ENCODE data around the gene C2orf69. TPM values are rescaled to one million over a fixed set of nuclear protein-coding genes. Genes with fewer than 3 reads are reported as not detected.
A peak's percentile ranks its signal among the peaks of the same experiment; 100 is the strongest.
"Not testable (repeated sequence)": the region's sequence is repeated elsewhere in the genome, so short reads cannot be mapped to it uniquely, and the experiment has no call there.

C2orf69 gene
- polyA plus RNA-seq, 3 donors = 5.5 to 9.4 (median 6.9) TPM

GRCh38 chr2:199911877-199912161 lies 726 bp downstream of the C2orf69 start:
- 3% methylated on average over 6 of the region's 13 CpGs for WGBS (ENCODE audit: insufficient coverage)
- Histone ChIP-seq H2AFZ (ENCODE audit: insufficient read depth, low read depth, low read length, poor library complexity, severe bottlenecking) (peak overlapping the region; percentile 90), H3K79me2 (ENCODE audit: insufficient read depth, low read length) (peaks cover 47% of the 10 kb centered on the region), H4K20me1 (ENCODE audit: insufficient read depth, low read length) (peaks cover 12% of the 10 kb centered on the region), H3K9me3 (replicated peaks in 1 of 2; ENCODE audit: control insufficient read depth in 1 of 2, insufficient read depth in 1 of 2, low read length in 2 of 2) (peaks cover 0 to 3% of the 10 kb centered on the region in 2 donors), H3K27ac (ENCODE audit: low read depth in 1 of 2, low read length in 2 of 2) (peak overlapping the region; percentile 89 to 90), H3K36me3 (replicated peaks in 1 of 2; ENCODE audit: control insufficient read depth in 1 of 2, insufficient read depth in 2 of 2, low read length in 2 of 2) (peaks cover 5 to 13% of the 10 kb centered on the region in 2 donors), H3K4me3 (replicated peaks in 1 of 3; ENCODE audit: low read depth in 2 of 3, low read length in 3 of 3) (peak overlapping the region; percentile 75 to 89 (median 87)), H3K4me2 (replicated peaks; ENCODE audit: extremely low read depth, low read length, poor library complexity, severe bottlenecking) (peak overlapping the region; percentile 94), H3K9ac (ENCODE audit: insufficient read depth, low read length, poor library complexity, severe bottlenecking) (peak overlapping the region; percentile 94), H3K27me3 (ENCODE audit: control insufficient read depth in 2 of 2, insufficient read depth in 2 of 2, low read length in 2 of 2) (no peaks in the 10 kb centered on the region), H3K4me1 (ENCODE audit: control insufficient read depth in 1 of 2, insufficient read depth in 2 of 2, low read length in 2 of 2) (peaks cover 15% of the 10 kb centered on the region in 2 donors)
- intact Hi-C loops (cut with micrococcal nuclease) = no loop called here
- peaks cover 32% of the 10 kb centered on the region for H3K4me1 Mint-ChIP-seq
- TF ChIP-seq, protein P1, sequence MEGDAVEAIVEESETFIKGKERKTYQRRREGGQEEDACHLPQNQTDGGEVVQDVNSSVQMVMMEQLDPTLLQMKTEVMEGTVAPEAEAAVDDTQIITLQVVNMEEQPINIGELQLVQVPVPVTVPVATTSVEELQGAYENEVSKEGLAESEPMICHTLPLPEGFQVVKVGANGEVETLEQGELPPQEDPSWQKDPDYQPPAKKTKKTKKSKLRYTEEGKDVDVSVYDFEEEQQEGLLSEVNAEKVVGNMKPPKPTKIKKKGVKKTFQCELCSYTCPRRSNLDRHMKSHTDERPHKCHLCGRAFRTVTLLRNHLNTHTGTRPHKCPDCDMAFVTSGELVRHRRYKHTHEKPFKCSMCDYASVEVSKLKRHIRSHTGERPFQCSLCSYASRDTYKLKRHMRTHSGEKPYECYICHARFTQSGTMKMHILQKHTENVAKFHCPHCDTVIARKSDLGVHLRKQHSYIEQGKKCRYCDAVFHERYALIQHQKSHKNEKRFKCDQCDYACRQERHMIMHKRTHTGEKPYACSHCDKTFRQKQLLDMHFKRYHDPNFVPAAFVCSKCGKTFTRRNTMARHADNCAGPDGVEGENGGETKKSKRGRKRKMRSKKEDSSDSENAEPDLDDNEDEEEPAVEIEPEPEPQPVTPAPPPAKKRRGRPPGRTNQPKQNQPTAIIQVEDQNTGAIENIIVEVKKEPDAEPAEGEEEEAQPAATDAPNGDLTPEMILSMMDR (IDR thresholded peaks at IDR 0.05) = no peak
- H3K27me3 Mint-ChIP-seq (ENCODE audit: low read depth in 3 of 3) = peaks cover 0 to under 1% (median 0%) of the 10 kb centered on the region in 3 donors
- peak overlapping the region; percentile 91 to 98 (median 97) for H3K27ac Mint-ChIP-seq
- peak overlapping the region; percentile 97 to 99 for H3K4me3 Mint-ChIP-seq
- DNase-seq = no peak
- H3K36me3 Mint-ChIP-seq = peaks cover 11 to 14% of the 10 kb centered on the region in 2 donors
- peaks cover 0 to 2% (median under 1%) of the 10 kb centered on the region in 7 donors for H3K9me3 Mint-ChIP-seq

DNA sequence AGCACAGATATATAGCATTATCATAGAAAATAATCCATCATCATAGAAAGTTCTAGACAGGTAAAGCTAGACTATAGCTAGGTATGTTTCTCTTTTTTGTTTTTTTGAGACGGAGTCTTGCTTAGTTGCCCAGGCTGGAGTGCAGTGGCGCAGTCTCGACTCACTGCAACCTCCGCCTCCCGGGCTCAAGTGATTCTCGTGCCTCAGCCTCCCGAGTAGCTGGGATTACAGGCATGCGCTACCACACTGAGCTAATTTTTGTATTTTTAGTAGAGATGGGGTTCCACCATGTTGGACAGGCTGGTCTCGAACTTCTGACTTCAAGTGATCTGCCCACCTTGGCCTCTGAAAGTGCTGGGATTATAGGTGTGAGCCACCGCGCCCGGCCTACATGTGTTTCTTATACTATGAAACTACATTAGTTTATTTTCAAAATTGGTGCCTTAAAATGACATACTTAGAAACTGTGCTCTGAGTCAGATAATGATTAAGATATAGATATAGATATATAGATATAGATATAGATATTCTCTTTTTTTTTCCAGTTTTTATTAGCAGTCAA lies 1.5 kb downstream of the C2orf69 start:
- H3K27ac Mint-ChIP-seq = peak overlapping the region in 3 of 7 donors; percentile 11 to 91 (median 74)
- intact Hi-C loops (cut with micrococcal nuclease) = not testable (repeated sequence)

More for the DNA sequence above, 1.5 kb downstream of the C2orf69 start:
- H3K27me3 Mint-ChIP-seq (ENCODE audit: low read depth in 3 of 3); H3K9me3 Mint-ChIP-seq; H3K9me3 ChIP-seq (replicated peaks in 1 of 2; ENCODE audit: control insufficient read depth in 1 of 2, insufficient read depth in 1 of 2, low read length in 2 of 2); DNase-seq; H3K27me3 ChIP-seq (ENCODE audit: control insufficient read depth in 2 of 2, insufficient read depth in 2 of 2, low read length in 2 of 2): not testable (repeated sequence)
- peak overlapping the region; percentile 94 for H3K9ac ChIP-seq (ENCODE audit: insufficient read depth, low read length, poor library complexity, severe bottlenecking)
- peak overlapping the region; percentile 94 for H3K4me2 ChIP-seq (replicated peaks; ENCODE audit: extremely low read depth, low read length, poor library complexity, severe bottlenecking)
- WGBS (ENCODE audit: insufficient coverage) = no CpG with 5 or more reads among the region's 12 CpGs
- H3K36me3 Mint-ChIP-seq = peaks cover 19 to 23% of the 10 kb centered on the region in 2 donors
- peak overlapping the region in 2 of 3 experiments; percentile 87 to 89 for H3K4me3 ChIP-seq (replicated peaks in 1 of 3; ENCODE audit: low read depth in 2 of 3, low read length in 3 of 3)
- peak overlapping the region; percentile 15 to 50 for H3K4me3 Mint-ChIP-seq
- H2AFZ ChIP-seq (ENCODE audit: insufficient read depth, low read depth, low read length, poor library complexity, severe bottlenecking) = peak overlapping the region; percentile 90
- peak overlapping the region in 1 of 2 donors; percentile 90 for H3K27ac ChIP-seq (ENCODE audit: low read depth in 1 of 2, low read length in 2 of 2)
- peaks cover 32% of the 10 kb centered on the region for H3K4me1 Mint-ChIP-seq
- peaks cover 12% of the 10 kb centered on the region for H4K20me1 ChIP-seq (ENCODE audit: insufficient read depth, low read length)
- H3K79me2 ChIP-seq (ENCODE audit: insufficient read depth, low read length) = peaks cover 55% of the 10 kb centered on the region
- peaks cover 15% of the 10 kb centered on the region in 2 donors for H3K4me1 ChIP-seq (ENCODE audit: control insufficient read depth in 1 of 2, insufficient read depth in 2 of 2, low read length in 2 of 2)
- H3K36me3 ChIP-seq (replicated peaks in 1 of 2; ENCODE audit: control insufficient read depth in 1 of 2, insufficient read depth in 2 of 2, low read length in 2 of 2) = peaks cover 5 to 21% of the 10 kb centered on the region in 2 donors

All from CD14-positive monocyte (primary cell).